Liver (tissue), 9 donors: ENCODE data around the gene KANK4. TPM values are rescaled to one million over a fixed set of nuclear protein-coding genes. Genes with fewer than 3 reads are reported as not detected.

Experiments used
- DNase-seq: peaks from one replicate; pipeline ENCODE4 v3.0.0-alpha.2; 2017; ENCODE audit warnings: low spot score
- H3K27ac ChIP-seq, 2 donors: one replicate each; pipeline ENCODE4 v1.7.0; 2013; ENCODE audit warnings: inconsistent platforms in 2 of 2, low read length in 2 of 2, control low read depth in 1 of 2, low read depth in 1 of 2, mild to moderate bottlenecking in 1 of 2
- H3K27me3 ChIP-seq, 4 donors: one replicate each; pipeline versions ENCODE4 v1.6.1 to v1.7.0; 2013; ENCODE audit warnings: low read length in 3 of 4, inconsistent platforms in 1 of 4, mild to moderate bottlenecking in 1 of 4, moderate library complexity in 1 of 4; ENCODE audit not compliant: control insufficient read depth in 4 of 4, insufficient read depth in 4 of 4
- H3K36me3 ChIP-seq, 4 donors: one replicate each; pipeline versions ENCODE4 v1.6.1 to v1.7.0; 2013; ENCODE audit warnings: low read length in 3 of 4, mild to moderate bottlenecking in 3 of 4, low read depth in 1 of 4, moderate library complexity in 1 of 4; ENCODE audit not compliant: control insufficient read depth in 4 of 4, insufficient read depth in 3 of 4
- H3K4me1 ChIP-seq, 4 donors: one replicate each; pipeline versions ENCODE4 v1.6.1 to v1.7.0; 2013; ENCODE audit warnings: low read length in 3 of 4, mild to moderate bottlenecking in 3 of 4, moderate library complexity in 1 of 4; ENCODE audit not compliant: control insufficient read depth in 4 of 4, insufficient read depth in 4 of 4
- H3K4me3 ChIP-seq, 3 donors: one replicate each; pipeline versions ENCODE4 v1.6.1 to v1.7.0; 2013; ENCODE audit warnings: low read length in 3 of 3, control low read depth in 1 of 3, low read depth in 1 of 3, mild to moderate bottlenecking in 1 of 3
- H3K9ac ChIP-seq, 2 donors: one replicate each; pipeline ENCODE4 v1.7.0; 2013; ENCODE audit warnings: low read length in 2 of 2, mild to moderate bottlenecking in 2 of 2, moderate library complexity in 2 of 2, control low read depth in 1 of 2, low read depth in 1 of 2
- H3K9me3 ChIP-seq, 4 donors: one replicate each; pipeline versions ENCODE4 v1.6.1 to v1.7.0; 2013; ENCODE audit warnings: low read length in 3 of 4; ENCODE audit not compliant: control insufficient read depth in 4 of 4
- ATF3 ChIP-seq: IDR thresholded peaks from 2 replicates; pipeline ENCODE4 v1.6.1; 2016; ENCODE audit warnings: antibody characterized with exemption
- EGR1 ChIP-seq, 2 donors: IDR thresholded peaks; 2 replicates each; pipeline ENCODE4 v1.6.1; 2016 to 2018; ENCODE audit warnings: antibody characterized with exemption in 2 of 2, low read depth in 2 of 2
- FOXA2 ChIP-seq: IDR thresholded peaks from 2 replicates; pipeline ENCODE4 v1.6.1; 2016; ENCODE audit warnings: antibody characterized with exemption
- GABPA ChIP-seq, 2 donors: IDR thresholded peaks in 1 of 2; conservative IDR thresholded peaks in 1 of 2; 2 replicates each; pipeline ENCODE4 v1.6.1; 2016; ENCODE audit warnings: antibody characterized with exemption in 2 of 2, mild to moderate bottlenecking in 1 of 2, moderate library complexity in 1 of 2
- HNF4A ChIP-seq, 2 donors: conservative IDR thresholded peaks; 2 replicates each; pipeline ENCODE4 v1.6.1; 2016; ENCODE audit warnings: antibody characterized with exemption in 2 of 2, mild to moderate bottlenecking in 2 of 2
- JUND ChIP-seq, 2 donors: IDR thresholded peaks; 2 replicates each; pipeline ENCODE4 v1.6.1; 2016; ENCODE audit warnings: antibody characterized with exemption in 2 of 2
- MAX ChIP-seq: IDR thresholded peaks from 2 replicates; pipeline ENCODE4 v1.6.1; 2016; ENCODE audit warnings: antibody characterized with exemption
- NR2F2 ChIP-seq: IDR thresholded peaks from 2 replicates; pipeline ENCODE4 v1.6.1; 2016; ENCODE audit warnings: antibody characterized with exemption
- RAD21 ChIP-seq, 2 donors: IDR thresholded peaks; 2 replicates each; pipeline ENCODE4 v1.6.1; 2016; ENCODE audit warnings: antibody characterized with exemption in 2 of 2, mild to moderate bottlenecking in 2 of 2
- RXRA ChIP-seq, 2 donors: IDR thresholded peaks; 2 replicates each; pipeline ENCODE4 v1.6.1; 2017 to 2018; ENCODE audit warnings: antibody characterized with exemption in 2 of 2, mild to moderate bottlenecking in 1 of 2
- SP1 ChIP-seq: IDR thresholded peaks from 2 replicates; pipeline ENCODE4 v1.6.1; 2018; ENCODE audit warnings: antibody characterized with exemption, mild to moderate bottlenecking
- TAF1 ChIP-seq: conservative IDR thresholded peaks from 2 replicates; pipeline ENCODE4 v1.6.1; 2016; ENCODE audit warnings: antibody characterized with exemption, mild to moderate bottlenecking
- YY1 ChIP-seq: IDR thresholded peaks from 2 replicates; pipeline ENCODE4 v1.6.1; 2016; ENCODE audit warnings: antibody characterized with exemption, mild to moderate bottlenecking
- ZBTB33 ChIP-seq: IDR thresholded peaks from 2 replicates; pipeline ENCODE4 v1.6.1; 2016; ENCODE audit warnings: antibody characterized with exemption
- WGBS: extraction: QIAGEN DNeasy Blood & Tissue Kit; methylation state at CpG from one replicate; pipeline ENCODE4 v1.1.7; 2013; 5-methylcytosine and 5-hydroxymethylcytosine counted together
- polyA plus RNA-seq, 2 donors: library from polyadenylated mRNA; stranded (reverse) in 1 of 2; unstranded in 1 of 2; fragments of 200-250 nt in 1 of 2; fragments of >200 nt in 1 of 2; fragmentation: Nextera tagmentation in 1 of 2; extraction: Ambion mirVana in 1 of 2; gene quantifications; one replicate each; pipeline versions ENCODE4 v1.2.1 to v1.2.3, GENCODE V29; 2013 to 2015
- total RNA-seq, 2 donors: library from RNA; depleted of rRNA; stranded (reverse); fragments of >200 nt; gene quantifications; one replicate each; pipeline ENCODE4 v1.2.3, GENCODE V29; 2014
- TF ChIP-seq, protein P1 (sequence below): fragments of 150-350 bp; IDR thresholded peaks from 2 replicates; pipeline ENCODE4 v1.5.1; 2017; ENCODE audit warnings: improper control_type of control experiment, low read depth, low read length; ENCODE audit not compliant: missing input control
- TF ChIP-seq, protein P2 (sequence below): IDR thresholded peaks from 2 replicates; pipeline ENCODE4 v1.6.1; 2016; ENCODE audit warnings: antibody characterized with exemption, mild to moderate bottlenecking
- donor health status: healthy.
- donor health status: healthy.
- donor health status: healthy.
- donor health status: healthy.
- donor health status: healthy.

The KANK4 gene
- total and polyA plus RNA-seq, 4 donors: 0.58 to 4.6 (median 1.1) TPM

- no peaks in the 10 kb centered on the region for H3K27me3 ChIP-seq
- no peak for TF ChIP-seq GABPA (IDR thresholded peaks at IDR 0.05 in 1 of 2, conservative IDR thresholded peaks at IDR 0.05 in 1 of 2)
- no peak for DNase-seq
- no peaks in the 10 kb centered on the region for H3K36me3 ChIP-seq
- 87% methylated on average over 2 of the region's 2 CpGs for WGBS
- no peaks in the 10 kb centered on the region for H3K4me1 ChIP-seq
- no peak overlapping the region for H3K9ac ChIP-seq
- no peak overlapping the region for H3K27ac ChIP-seq
- H3K4me3 ChIP-seq: no peak overlapping the region
- no peaks in the 10 kb centered on the region for H3K9me3 ChIP-seq
Observed at GRCh38 chr1:62325681-62326080, 6.4 kb upstream of the KANK4 start.

DNA sequence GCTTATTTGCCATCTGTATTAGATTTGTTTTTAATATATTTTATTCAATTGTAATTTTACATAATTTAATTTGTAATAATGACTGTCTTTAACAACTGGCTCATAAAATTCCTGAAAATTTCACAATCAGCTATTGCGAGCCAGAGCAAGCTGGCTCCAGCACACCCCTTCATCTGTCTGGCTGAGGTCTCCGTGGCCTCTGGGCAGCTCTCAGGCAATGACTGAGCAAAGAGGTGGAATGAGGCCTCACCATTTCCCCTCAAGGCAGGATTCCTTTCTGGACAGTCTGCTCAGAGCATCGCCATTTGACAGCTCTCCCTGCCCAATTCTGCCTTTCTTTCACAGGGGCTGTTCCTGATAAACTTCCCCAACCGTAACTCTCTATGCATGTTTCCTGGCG lies 5.8 kb upstream of the KANK4 start:
- no peak for TF ChIP-seq MAX
- TF ChIP-seq, protein P1, sequence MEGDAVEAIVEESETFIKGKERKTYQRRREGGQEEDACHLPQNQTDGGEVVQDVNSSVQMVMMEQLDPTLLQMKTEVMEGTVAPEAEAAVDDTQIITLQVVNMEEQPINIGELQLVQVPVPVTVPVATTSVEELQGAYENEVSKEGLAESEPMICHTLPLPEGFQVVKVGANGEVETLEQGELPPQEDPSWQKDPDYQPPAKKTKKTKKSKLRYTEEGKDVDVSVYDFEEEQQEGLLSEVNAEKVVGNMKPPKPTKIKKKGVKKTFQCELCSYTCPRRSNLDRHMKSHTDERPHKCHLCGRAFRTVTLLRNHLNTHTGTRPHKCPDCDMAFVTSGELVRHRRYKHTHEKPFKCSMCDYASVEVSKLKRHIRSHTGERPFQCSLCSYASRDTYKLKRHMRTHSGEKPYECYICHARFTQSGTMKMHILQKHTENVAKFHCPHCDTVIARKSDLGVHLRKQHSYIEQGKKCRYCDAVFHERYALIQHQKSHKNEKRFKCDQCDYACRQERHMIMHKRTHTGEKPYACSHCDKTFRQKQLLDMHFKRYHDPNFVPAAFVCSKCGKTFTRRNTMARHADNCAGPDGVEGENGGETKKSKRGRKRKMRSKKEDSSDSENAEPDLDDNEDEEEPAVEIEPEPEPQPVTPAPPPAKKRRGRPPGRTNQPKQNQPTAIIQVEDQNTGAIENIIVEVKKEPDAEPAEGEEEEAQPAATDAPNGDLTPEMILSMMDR: no peak
- no peak for TF ChIP-seq RAD21 (IDR thresholded peaks at IDR 0.05)
- TF ChIP-seq SP1: no peak
- TF ChIP-seq TAF1: no peak
- TF ChIP-seq HNF4A (conservative IDR thresholded peaks at IDR 0.05): no peak
- no peak for TF ChIP-seq YY1
- TF ChIP-seq FOXA2: no peak
- TF ChIP-seq JUND (IDR thresholded peaks at IDR 0.05): no peak
- Histone ChIP-seq H3K4me3 (no peak overlapping the region), H3K9me3 (no peaks in the 10 kb centered on the region), H3K9ac (no peak overlapping the region), H3K27me3 (no peaks in the 10 kb centered on the region), H3K36me3 (no peaks in the 10 kb centered on the region), H3K27ac (no peak overlapping the region), H3K4me1 (no peaks in the 10 kb centered on the region)
- whole genome bisulfite sequencing: 65% methylated on average over 5 of the region's 5 CpGs
- DNase-seq: no peak

DNA sequence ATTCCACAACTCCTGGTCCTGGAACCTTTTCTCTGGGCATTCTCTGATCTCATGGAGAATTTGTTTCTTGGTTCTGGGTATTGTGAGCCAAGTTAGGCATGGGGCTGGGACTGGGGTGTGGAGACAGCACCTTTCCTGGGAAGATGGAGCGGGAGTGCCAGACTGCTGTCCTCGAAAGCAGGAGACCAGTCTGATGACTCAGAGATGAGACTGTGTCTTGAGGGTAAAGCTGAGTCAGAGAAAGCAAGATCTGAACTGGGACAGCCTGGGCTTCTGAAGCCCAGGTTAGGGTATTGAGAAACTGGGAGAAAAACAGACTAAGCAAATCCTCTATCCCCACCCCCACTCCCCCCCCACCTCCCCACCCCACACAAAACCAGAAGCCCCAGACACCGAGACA lies 2.2 kb upstream of the KANK4 start:
- H3K4me3 ChIP-seq: no peak overlapping the region
- H3K36me3 ChIP-seq: no peaks in the 10 kb centered on the region
- H3K27ac ChIP-seq: no peak overlapping the region
- H3K9ac ChIP-seq: no peak overlapping the region
- H3K9me3 ChIP-seq: no peaks in the 10 kb centered on the region
- 90% methylated on average over 3 of the region's 3 CpGs for WGBS
- DNase-seq: no peak
- TF ChIP-seq GABPA (IDR thresholded peaks at IDR 0.05 in 1 of 2, conservative IDR thresholded peaks at IDR 0.05 in 1 of 2): no peak
- no peak for TF ChIP-seq SP1
- TF ChIP-seq FOXA2: no peak
- TF ChIP-seq MAX: no peak
- TF ChIP-seq TAF1: no peak
- TF ChIP-seq, protein P2, sequence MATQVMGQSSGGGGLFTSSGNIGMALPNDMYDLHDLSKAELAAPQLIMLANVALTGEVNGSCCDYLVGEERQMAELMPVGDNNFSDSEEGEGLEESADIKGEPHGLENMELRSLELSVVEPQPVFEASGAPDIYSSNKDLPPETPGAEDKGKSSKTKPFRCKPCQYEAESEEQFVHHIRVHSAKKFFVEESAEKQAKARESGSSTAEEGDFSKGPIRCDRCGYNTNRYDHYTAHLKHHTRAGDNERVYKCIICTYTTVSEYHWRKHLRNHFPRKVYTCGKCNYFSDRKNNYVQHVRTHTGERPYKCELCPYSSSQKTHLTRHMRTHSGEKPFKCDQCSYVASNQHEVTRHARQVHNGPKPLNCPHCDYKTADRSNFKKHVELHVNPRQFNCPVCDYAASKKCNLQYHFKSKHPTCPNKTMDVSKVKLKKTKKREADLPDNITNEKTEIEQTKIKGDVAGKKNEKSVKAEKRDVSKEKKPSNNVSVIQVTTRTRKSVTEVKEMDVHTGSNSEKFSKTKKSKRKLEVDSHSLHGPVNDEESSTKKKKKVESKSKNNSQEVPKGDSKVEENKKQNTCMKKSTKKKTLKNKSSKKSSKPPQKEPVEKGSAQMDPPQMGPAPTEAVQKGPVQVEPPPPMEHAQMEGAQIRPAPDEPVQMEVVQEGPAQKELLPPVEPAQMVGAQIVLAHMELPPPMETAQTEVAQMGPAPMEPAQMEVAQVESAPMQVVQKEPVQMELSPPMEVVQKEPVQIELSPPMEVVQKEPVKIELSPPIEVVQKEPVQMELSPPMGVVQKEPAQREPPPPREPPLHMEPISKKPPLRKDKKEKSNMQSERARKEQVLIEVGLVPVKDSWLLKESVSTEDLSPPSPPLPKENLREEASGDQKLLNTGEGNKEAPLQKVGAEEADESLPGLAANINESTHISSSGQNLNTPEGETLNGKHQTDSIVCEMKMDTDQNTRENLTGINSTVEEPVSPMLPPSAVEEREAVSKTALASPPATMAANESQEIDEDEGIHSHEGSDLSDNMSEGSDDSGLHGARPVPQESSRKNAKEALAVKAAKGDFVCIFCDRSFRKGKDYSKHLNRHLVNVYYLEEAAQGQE: no peak
- TF ChIP-seq EGR1 (IDR thresholded peaks at IDR 0.05; ENCODE audit: low read depth in 2 of 2): no peak
- TF ChIP-seq HNF4A (conservative IDR thresholded peaks at IDR 0.05): no peak
- no peak for TF ChIP-seq NR2F2
- TF ChIP-seq ATF3: no peak
- no peak for TF ChIP-seq ZBTB33
- no peak for TF ChIP-seq RXRA (IDR thresholded peaks at IDR 0.05)
- H3K27me3 ChIP-seq: no peaks in the 10 kb centered on the region
- H3K4me1 ChIP-seq: peaks cover 0 to 16% (median 9%) of the 10 kb centered on the region in 4 donors
